Choroid plexus epithelial cell (primary cell): ENCODE measurements around the gene CCDC9B.

Source experiments
- DNase-seq: peaks from one replicate; pipeline ENCODE4 v3.0.0-alpha.2; 2010; ENCODE audit warnings: low read depth
- H3K4me3 ChIP-seq: 2 replicates; pipeline ENCODE4 v1.5.1; 2011; ENCODE audit warnings: low read depth, mild to moderate bottlenecking, control low read depth, low read length, moderate library complexity
- TF ChIP-seq, protein P1 (sequence below): conservative IDR thresholded peaks from 2 replicates; pipeline ENCODE4 v1.5.1; 2011; ENCODE audit warnings: low read depth, mild to moderate bottlenecking, control low read depth, inconsistent platforms, low read length, moderate library complexity

Gene CCDC9B

DNA sequence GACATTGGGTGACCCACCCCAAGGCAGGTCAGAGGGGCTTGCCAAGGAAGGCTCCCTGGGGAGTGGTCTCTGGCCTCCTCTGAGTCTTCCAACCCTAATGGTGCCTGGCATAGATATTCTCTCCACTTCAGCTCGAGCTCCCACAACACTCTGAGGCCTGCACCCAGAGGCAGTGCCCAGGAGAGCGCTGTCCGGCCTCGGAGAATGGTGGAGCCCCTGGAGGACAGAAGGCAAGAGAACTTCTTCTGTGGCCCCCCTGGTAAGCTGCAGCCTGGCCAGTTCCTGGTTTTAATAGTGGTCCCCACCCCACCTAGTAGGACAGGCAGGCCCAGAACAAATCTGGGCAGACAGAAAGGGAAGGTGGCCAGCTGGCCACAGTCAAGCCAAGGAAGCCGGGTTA, 24.3 kb upstream of the CCDC9B start:
- DNase-seq: no peak
- TF ChIP-seq, protein P1, sequence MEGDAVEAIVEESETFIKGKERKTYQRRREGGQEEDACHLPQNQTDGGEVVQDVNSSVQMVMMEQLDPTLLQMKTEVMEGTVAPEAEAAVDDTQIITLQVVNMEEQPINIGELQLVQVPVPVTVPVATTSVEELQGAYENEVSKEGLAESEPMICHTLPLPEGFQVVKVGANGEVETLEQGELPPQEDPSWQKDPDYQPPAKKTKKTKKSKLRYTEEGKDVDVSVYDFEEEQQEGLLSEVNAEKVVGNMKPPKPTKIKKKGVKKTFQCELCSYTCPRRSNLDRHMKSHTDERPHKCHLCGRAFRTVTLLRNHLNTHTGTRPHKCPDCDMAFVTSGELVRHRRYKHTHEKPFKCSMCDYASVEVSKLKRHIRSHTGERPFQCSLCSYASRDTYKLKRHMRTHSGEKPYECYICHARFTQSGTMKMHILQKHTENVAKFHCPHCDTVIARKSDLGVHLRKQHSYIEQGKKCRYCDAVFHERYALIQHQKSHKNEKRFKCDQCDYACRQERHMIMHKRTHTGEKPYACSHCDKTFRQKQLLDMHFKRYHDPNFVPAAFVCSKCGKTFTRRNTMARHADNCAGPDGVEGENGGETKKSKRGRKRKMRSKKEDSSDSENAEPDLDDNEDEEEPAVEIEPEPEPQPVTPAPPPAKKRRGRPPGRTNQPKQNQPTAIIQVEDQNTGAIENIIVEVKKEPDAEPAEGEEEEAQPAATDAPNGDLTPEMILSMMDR: no peak
- no peak overlapping the region for H3K4me3 ChIP-seq

DNA sequence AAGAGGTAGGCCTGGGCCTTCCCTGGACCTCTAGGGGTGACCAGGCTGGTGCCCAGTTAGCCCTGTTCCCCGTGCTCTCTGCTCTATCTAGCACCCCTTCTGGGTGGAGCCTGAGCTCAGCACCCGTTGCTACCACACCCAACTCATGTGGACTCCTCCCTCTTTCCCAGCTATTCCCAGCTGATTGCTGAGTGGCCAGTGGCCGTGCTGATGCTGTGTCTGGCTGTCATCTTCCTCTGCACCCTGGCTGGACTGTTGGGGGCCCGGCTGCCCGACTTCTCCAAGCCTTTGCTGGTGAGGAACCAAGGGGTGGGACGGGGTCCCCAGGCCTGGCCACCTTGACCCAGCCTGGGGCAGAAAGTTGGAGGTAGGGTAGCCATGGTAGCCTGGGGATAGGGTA, 23.5 kb upstream of the CCDC9B start:
- TF ChIP-seq, protein P1: no peak
- no peak overlapping the region for H3K4me3 ChIP-seq
- no peak for DNase-seq

- no peak overlapping the region for H3K4me3 ChIP-seq
- no peak for DNase-seq
- TF ChIP-seq, protein P1: no peak
Measured at GRCh38 chr15:40363611-40364010, 22.9 kb upstream of the CCDC9B start.

DNA sequence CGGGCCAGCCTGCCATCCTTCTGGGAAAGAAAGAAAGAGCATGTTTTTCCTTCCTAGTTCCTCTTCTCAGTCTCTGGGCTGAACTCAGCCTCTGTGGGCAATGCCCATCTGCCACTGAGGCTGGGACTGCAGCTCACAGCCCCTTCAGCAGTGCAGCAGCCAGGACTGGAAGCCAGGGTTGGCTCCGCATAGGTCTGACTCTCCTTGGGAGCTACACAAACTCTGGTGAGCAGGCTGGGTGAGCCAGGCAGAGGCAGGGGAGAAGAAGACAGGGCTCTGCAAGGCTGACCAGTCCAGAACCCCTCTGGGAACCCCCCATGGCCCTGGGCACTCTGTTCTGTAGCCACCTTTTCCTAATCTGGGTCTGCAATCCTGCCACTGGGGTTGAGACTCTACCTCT, 20.9 kb upstream of the CCDC9B start:
- TF ChIP-seq, protein P1: no peak
- DNase-seq: no peak

GRCh38 chr15:40360015-40360414, 19.3 kb upstream of the CCDC9B start:
- TF ChIP-seq, protein P1: no peak

More for the DNA sequence above, 20.9 kb upstream of the CCDC9B start:
- H3K4me3 ChIP-seq: no peak overlapping the region

DNA sequence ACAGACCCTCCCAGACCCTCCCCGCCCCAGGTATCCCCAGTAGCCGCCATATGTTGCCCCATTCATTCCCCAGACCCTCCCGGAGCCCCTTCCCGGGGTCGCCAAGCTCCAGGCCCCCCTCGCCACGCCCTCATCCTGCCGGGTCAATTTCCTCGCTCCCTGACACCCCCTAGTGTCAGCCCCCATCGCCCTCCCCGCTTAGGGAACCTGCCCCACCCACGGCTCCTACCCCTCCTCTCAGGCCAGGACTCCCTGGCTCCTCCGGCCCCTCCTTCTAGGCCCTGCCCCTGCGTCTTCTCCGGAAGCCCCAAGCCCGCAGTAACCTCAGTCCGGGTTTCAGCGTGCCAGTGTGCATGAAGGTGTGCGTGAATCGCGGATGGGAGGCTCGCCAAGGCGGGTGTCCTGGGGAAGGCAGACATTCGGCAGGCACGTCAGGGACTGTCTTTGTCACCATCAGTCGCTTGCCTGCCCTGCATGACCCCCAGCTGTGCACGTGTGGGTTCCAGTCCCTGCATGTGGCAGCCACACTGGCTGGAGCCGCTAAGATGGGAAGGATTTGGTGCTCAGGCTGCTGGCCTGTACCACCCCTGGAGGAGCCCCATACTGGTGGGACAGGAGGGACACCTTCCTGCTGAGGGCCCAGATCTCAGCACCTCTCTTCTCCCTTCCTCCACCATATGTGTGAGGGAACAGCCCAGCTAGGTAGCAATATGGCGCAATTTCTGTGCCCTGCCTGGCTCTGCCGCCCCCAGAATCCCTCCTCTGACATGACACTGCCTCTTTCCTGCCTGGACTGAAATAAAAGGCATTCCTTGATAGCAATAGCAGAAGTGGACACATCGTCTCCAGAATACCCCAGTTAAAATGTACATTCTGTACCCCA, 18.0 kb upstream of the CCDC9B start:
- peak overlapping the region; percentile 58 for H3K4me3 ChIP-seq
- no peak for DNase-seq
- TF ChIP-seq, protein P1: no peak

More at GRCh38 chr15:40360015-40360414, 19.3 kb upstream of the CCDC9B start:
- H3K4me3 ChIP-seq: no peak overlapping the region
- DNase-seq: no peak
